Liver (tissue), 2 donors: ENCODE measurements around the gene SPECC1.

Experiments used
- TF ChIP-seq, protein P1 (sequence below): fragments of 150-350 bp; IDR thresholded peaks from 2 replicates; pipeline ENCODE4 v1.5.1; 2017; ENCODE audit warnings: improper control_type of control experiment, low read depth, low read length; ENCODE audit not compliant: missing input control
- TF ChIP-seq, protein P2 (sequence below): IDR thresholded peaks from 2 replicates; pipeline ENCODE4 v1.6.1; 2016; ENCODE audit warnings: antibody characterized with exemption
- donor health status: healthy.

GRCh38 chr17:20280851-20281250 lies 271.7 kb downstream of the SPECC1 start:
- TF ChIP-seq, protein P1, sequence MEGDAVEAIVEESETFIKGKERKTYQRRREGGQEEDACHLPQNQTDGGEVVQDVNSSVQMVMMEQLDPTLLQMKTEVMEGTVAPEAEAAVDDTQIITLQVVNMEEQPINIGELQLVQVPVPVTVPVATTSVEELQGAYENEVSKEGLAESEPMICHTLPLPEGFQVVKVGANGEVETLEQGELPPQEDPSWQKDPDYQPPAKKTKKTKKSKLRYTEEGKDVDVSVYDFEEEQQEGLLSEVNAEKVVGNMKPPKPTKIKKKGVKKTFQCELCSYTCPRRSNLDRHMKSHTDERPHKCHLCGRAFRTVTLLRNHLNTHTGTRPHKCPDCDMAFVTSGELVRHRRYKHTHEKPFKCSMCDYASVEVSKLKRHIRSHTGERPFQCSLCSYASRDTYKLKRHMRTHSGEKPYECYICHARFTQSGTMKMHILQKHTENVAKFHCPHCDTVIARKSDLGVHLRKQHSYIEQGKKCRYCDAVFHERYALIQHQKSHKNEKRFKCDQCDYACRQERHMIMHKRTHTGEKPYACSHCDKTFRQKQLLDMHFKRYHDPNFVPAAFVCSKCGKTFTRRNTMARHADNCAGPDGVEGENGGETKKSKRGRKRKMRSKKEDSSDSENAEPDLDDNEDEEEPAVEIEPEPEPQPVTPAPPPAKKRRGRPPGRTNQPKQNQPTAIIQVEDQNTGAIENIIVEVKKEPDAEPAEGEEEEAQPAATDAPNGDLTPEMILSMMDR = no peak
- TF ChIP-seq, protein P2, sequence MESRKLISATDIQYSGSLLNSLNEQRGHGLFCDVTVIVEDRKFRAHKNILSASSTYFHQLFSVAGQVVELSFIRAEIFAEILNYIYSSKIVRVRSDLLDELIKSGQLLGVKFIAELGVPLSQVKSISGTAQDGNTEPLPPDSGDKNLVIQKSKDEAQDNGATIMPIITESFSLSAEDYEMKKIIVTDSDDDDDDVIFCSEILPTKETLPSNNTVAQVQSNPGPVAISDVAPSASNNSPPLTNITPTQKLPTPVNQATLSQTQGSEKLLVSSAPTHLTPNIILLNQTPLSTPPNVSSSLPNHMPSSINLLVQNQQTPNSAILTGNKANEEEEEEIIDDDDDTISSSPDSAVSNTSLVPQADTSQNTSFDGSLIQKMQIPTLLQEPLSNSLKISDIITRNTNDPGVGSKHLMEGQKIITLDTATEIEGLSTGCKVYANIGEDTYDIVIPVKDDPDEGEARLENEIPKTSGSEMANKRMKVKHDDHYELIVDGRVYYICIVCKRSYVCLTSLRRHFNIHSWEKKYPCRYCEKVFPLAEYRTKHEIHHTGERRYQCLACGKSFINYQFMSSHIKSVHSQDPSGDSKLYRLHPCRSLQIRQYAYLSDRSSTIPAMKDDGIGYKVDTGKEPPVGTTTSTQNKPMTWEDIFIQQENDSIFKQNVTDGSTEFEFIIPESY = no peak
